HL-60 (cell line): ENCODE measurements around the gene PDE2A.

ENCODE experiments used
- DNase-seq, 2 experiments: peaks; one replicate each; pipeline ENCODE4 v3.0.0-alpha.2; 2010 to 2020; ENCODE audit warnings: low read depth in 1 of 2, low spot score in 1 of 2
- H3K27ac ChIP-seq: fragments of 250-450 bp; sonication (Bioruptor Pico); replicated peaks from 2 replicates; pipeline ENCODE4 v1.5.1; 2020; ENCODE audit warnings: mild to moderate bottlenecking, moderate library complexity
- H3K27me3 ChIP-seq: fragments of 250-450 bp; sonication (Bioruptor Pico); 2 replicates; pipeline ENCODE4 v1.5.1; 2021; ENCODE audit warnings: mild to moderate bottlenecking, moderate library complexity; ENCODE audit not compliant: insufficient read depth, poor library complexity, severe bottlenecking
- H3K4me3 ChIP-seq: replicated peaks from 2 replicates; pipeline ENCODE4 v1.5.1; 2011; ENCODE audit warnings: mild to moderate bottlenecking, control low read depth, low read length; ENCODE audit not compliant: insufficient read depth
- GABPA ChIP-seq: IDR thresholded peaks from 2 replicates; pipeline ENCODE4 v1.6.1; 2012; ENCODE audit warnings: low read depth
- POLR2AphosphoS5 ChIP-seq: IDR thresholded peaks from 2 replicates; pipeline ENCODE4 v1.6.1; 2012; ENCODE audit warnings: low read depth
- REST ChIP-seq: IDR thresholded peaks from 2 replicates; pipeline ENCODE4 v1.6.1; 2012; ENCODE audit warnings: low read depth; ENCODE audit not compliant: insufficient replicate concordance
- SPI1 ChIP-seq: IDR thresholded peaks from 2 replicates; pipeline ENCODE4 v1.6.1; 2012; ENCODE audit warnings: low read depth, mild to moderate bottlenecking, borderline replicate concordance
- TF ChIP-seq, protein P1 (sequence below): IDR thresholded peaks from one replicate; pipeline ENCODE4 v1.5.1; 2011; ENCODE audit warnings: low read length, control low read depth, inconsistent platforms; ENCODE audit not compliant: insufficient read depth

The PDE2A gene

GRCh38 chr11:72583616-72584292, 90.5 kb downstream of the PDE2A start:
- H3K4me3 ChIP-seq: no peak overlapping the region
- H3K27ac ChIP-seq: no peak overlapping the region
- peaks cover 22% of the 10 kb centered on the region for H3K27me3 ChIP-seq
- no peak for DNase-seq
- TF ChIP-seq SPI1: no peak
- TF ChIP-seq, protein P1, sequence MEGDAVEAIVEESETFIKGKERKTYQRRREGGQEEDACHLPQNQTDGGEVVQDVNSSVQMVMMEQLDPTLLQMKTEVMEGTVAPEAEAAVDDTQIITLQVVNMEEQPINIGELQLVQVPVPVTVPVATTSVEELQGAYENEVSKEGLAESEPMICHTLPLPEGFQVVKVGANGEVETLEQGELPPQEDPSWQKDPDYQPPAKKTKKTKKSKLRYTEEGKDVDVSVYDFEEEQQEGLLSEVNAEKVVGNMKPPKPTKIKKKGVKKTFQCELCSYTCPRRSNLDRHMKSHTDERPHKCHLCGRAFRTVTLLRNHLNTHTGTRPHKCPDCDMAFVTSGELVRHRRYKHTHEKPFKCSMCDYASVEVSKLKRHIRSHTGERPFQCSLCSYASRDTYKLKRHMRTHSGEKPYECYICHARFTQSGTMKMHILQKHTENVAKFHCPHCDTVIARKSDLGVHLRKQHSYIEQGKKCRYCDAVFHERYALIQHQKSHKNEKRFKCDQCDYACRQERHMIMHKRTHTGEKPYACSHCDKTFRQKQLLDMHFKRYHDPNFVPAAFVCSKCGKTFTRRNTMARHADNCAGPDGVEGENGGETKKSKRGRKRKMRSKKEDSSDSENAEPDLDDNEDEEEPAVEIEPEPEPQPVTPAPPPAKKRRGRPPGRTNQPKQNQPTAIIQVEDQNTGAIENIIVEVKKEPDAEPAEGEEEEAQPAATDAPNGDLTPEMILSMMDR: no peak
- no peak for TF ChIP-seq REST
- TF ChIP-seq GABPA: no peak
- no peak for TF ChIP-seq POLR2AphosphoS5

DNA sequence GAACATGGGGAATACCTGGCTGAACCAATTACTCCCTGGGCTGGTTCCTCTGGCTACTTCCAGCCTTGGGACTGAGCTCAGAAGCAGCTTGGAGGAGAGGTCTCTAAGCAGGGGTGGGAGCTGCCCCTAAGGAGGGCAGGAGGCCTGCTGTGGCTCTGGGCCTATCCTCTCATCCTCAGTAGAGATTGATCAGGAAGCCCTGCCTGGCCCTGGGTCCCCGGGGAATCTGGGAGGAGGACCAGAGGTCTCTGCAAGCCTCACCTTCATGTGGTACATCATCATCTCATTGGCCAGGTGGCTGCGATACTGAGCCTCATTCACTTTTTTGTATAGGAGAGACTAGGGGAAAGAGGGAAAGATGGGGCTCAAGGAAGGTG, 91.1 kb downstream of the PDE2A start:
- TF ChIP-seq GABPA (no peak), SPI1 (no peak), REST (no peak), POLR2AphosphoS5 (no peak)
- TF ChIP-seq, protein P1: no peak
- H3K27me3 ChIP-seq: peaks cover 21% of the 10 kb centered on the region
- H3K4me3 ChIP-seq: no peak overlapping the region
- DNase-seq: no peak
- H3K27ac ChIP-seq: no peak overlapping the region

DNA sequence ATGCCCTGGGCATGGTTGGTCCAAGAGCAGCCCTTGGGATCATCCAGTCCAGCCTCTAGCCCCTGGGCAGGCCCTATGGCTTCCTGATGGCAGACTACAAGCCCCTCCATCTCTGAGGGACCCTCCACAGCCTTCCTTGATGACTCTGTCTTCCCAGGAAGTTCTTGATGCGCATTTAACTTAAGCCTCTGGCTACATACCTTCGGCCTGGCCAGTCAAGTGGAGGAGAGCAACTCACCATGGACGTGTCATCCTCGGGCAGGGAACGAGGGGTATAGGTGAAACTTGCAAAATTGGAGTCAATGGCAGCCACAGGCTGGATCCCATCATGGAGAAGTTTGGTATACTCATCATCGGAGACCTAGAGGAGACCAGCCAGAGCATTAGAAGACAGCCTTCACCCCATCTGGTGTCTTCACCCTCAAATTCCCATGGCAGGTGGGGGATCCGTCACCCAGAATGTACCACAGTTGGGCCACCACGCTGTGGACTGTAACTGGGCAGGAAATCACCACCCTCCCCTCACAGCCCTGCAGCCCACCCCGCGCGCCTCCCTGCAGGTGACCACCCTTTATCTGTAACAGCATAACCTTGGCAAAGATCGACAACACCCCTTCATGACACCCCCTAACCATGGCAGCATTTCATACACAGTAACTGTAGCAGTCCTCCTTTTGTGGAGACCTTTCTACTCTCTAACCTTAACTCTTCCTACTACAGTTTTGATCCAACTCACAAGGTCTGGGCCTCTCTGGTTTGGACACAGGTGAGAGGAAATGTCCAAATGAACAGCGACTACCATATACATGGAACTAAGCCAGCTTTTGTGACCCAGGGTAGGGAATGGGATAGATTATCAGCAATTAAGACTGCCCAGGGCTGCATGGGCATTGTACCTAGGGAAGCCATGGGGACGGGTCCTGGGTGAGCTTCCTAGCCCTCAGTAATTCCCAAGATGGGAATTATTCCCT, 91.7 kb downstream of the PDE2A start:
- Histone ChIP-seq H3K27me3 (peaks cover 21% of the 10 kb centered on the region), H3K27ac (no peak overlapping the region), H3K4me3 (no peak overlapping the region)
- TF ChIP-seq REST: no peak
- TF ChIP-seq POLR2AphosphoS5: no peak
- TF ChIP-seq, protein P1: no peak
- TF ChIP-seq GABPA: no peak
- TF ChIP-seq SPI1: no peak
- no peak for DNase-seq
